OCI-LY7 (cell line): ENCODE measurements around the gene MALRD1. TPM values are rescaled to one million over a fixed set of nuclear protein-coding genes. Genes with fewer than 3 reads are reported as not detected.

Source experiments
- BruUV-seq: library from RNA; stranded (reverse); fragments of 400-500 nt; replicated peaks from 2 replicates; lab custom pipeline; 2021; lab: Mats Ljungman, UMichigan
- CTCF ChIA-PET: fragments of 300-600 bp; sonication (Branson Sonifier 250); formaldehyde crosslinking; loops from one replicate; lab custom pipeline; 2022; ENCODE audit warnings: antibody characterized with exemption; ENCODE audit not compliant: unreplicated experiment; lab: Charles Lee
- POLR2A ChIA-PET: fragments of 300-600 bp; sonication (Branson Sonifier 250); formaldehyde crosslinking; loops from one replicate; lab custom pipeline; 2022; ENCODE audit warnings: antibody characterized with exemption; lab: Charles Lee
- DNase-seq: peaks from one replicate; pipeline ENCODE4 v3.0.0-alpha.2; 2015; ENCODE audit warnings: low spot score
- H2AFZ ChIP-seq: fragments of 200-600 bp; sonication (generic), shearing (Covaris generic); 2 replicates; pipeline ENCODE4 v1.6.1; 2014; ENCODE audit warnings: mild to moderate bottlenecking, antibody characterized with exemption, low read length, moderate library complexity
- H3K27ac ChIP-seq: fragments of 200-600 bp; sonication (generic); 2 replicates; pipeline ENCODE4 v1.5.1; 2014; ENCODE audit warnings: mixed run types, low read depth, mild to moderate bottlenecking, moderate library complexity, low read length, inconsistent platforms; ENCODE audit not compliant: poor library complexity, severe bottlenecking
- H3K36me3 ChIP-seq: fragments of 200-600 bp; sonication (generic); 2 replicates; pipeline ENCODE4 v1.6.1; 2014; ENCODE audit warnings: mild to moderate bottlenecking, antibody characterized with exemption, low read length, moderate library complexity, mixed read lengths; ENCODE audit not compliant: insufficient read depth
- H3K4me1 ChIP-seq: fragments of 200-600 bp; sonication (generic); 2 replicates; pipeline ENCODE4 v1.5.1; 2014; ENCODE audit warnings: mild to moderate bottlenecking, low read length; ENCODE audit not compliant: insufficient read depth, poor library complexity, severe bottlenecking
- H3K4me2 ChIP-seq: fragments of 200-600 bp; sonication (generic); 2 replicates; pipeline ENCODE4 v1.6.1; 2014; ENCODE audit warnings: mild to moderate bottlenecking, low read length
- H3K4me3 ChIP-seq: fragments of 200-600 bp; sonication (generic); 2 replicates; pipeline ENCODE4 v1.5.1; 2014; ENCODE audit warnings: mild to moderate bottlenecking, low read depth, low read length; ENCODE audit not compliant: poor library complexity, severe bottlenecking
- H3K79me2 ChIP-seq: fragments of 200-600 bp; sonication (generic); 2 replicates; pipeline ENCODE4 v1.6.1; 2016; ENCODE audit warnings: low read depth, mild to moderate bottlenecking, low read length, moderate library complexity, mixed read lengths; ENCODE audit not compliant: insufficient read depth
- H3K9me2 ChIP-seq: fragments of 200-600 bp; sonication (generic); 2 replicates; pipeline ENCODE4 v1.6.1; 2016; ENCODE audit warnings: mild to moderate bottlenecking, low read length, mixed read lengths; ENCODE audit not compliant: insufficient read depth
- H3K9me3 ChIP-seq: fragments of 200-600 bp; sonication (generic); 2 replicates; pipeline ENCODE4 v1.6.1; 2014; ENCODE audit warnings: mild to moderate bottlenecking, mixed run types, low read length, mixed read lengths
- H4K20me1 ChIP-seq: fragments of 200-600 bp; sonication (generic); 2 replicates; pipeline ENCODE4 v1.6.1; 2014; ENCODE audit warnings: mild to moderate bottlenecking, antibody characterized with exemption, low read length, moderate library complexity, mixed read lengths; ENCODE audit not compliant: insufficient read depth
- CTCF ChIP-seq: fragments of 200-600 bp; sonication (generic); conservative IDR thresholded peaks from 2 replicates; pipeline ENCODE4 v1.5.1; 2014; ENCODE audit warnings: mild to moderate bottlenecking, antibody characterized with exemption, low read length, moderate library complexity, mixed read lengths
- EZH2phosphoT487 ChIP-seq: fragments of 200-600 bp; sonication (generic); IDR thresholded peaks from 2 replicates; pipeline ENCODE4 v1.6.1; 2018; ENCODE audit warnings: low read depth, borderline replicate concordance, mild to moderate bottlenecking, mixed run types, antibody characterized with exemption, low read length, moderate library complexity, mixed read lengths
- intact Hi-C: fragments of 100-400 bp; cut with micrococcal nuclease; formaldehyde crosslinking; loops from one replicate; pipeline ENCODE4 v1.10.0; 2022; ENCODE audit not compliant: unreplicated experiment
- total RNA-seq, 2 experiments: library from RNA; depleted of rRNA in 1 of 2; stranded (reverse); fragments of >200 nt in 1 of 2; shearing (Covaris generic) in 1 of 2; gene quantifications; 2 replicates each; pipeline ENCODE4 v1.2.3, GENCODE V29; 2014 to 2022

Gene MALRD1
- total RNA-seq, 2 experiments from 2014 or later, result not detected

DNA sequence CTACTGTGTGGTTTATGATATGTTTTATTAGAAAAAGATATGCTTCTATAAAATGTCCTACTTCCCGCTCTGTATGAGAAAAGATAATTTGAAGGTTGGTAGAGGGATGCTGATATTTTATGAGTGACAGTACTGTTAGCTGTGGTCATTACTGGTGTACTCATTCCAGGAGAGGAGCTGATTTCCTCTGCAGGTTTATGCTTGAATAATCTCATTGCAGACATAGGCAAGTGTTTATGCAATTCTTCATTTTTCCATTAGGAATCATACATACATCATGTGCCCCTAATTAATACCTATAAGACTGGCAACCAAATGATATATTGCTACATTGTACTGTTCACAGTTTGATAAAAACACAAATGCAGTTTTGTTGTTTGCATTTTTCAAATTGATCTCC is 269.4 kb downstream of the MALRD1 start:
- ChIA-PET CTCF (no interaction called here), POLR2A (no interaction called here)
- BruUV-seq, result no TSS peak
- no peak overlapping the region for H3K4me3 ChIP-seq
- no peak overlapping the region for H2AFZ ChIP-seq
- H3K79me2 ChIP-seq, result no peaks in the 10 kb centered on the region
- no peaks in the 10 kb centered on the region for H3K4me1 ChIP-seq
- H3K4me2 ChIP-seq, result no peak overlapping the region
- no peaks in the 10 kb centered on the region for H3K9me3 ChIP-seq
- no peak overlapping the region for H3K27ac ChIP-seq
- no peak for DNase-seq
- TF ChIP-seq CTCF (no peak), EZH2phosphoT487 (no peak)
- H3K9me2 ChIP-seq, result no peaks in the 10 kb centered on the region
- intact Hi-C loops, result no loop called here
- no peaks in the 10 kb centered on the region for H3K36me3 ChIP-seq
- H4K20me1 ChIP-seq, result no peaks in the 10 kb centered on the region

GRCh38 chr10:19325581-19325980 is 277.0 kb downstream of the MALRD1 start:
- Histone ChIP-seq H3K9me2 (no peaks in the 10 kb centered on the region), H3K4me2 (no peak overlapping the region), H3K36me3 (no peaks in the 10 kb centered on the region), H3K4me3 (no peak overlapping the region), H3K79me2 (no peaks in the 10 kb centered on the region), H3K4me1 (no peaks in the 10 kb centered on the region), H2AFZ (no peak overlapping the region), H3K9me3 (no peaks in the 10 kb centered on the region), H3K27ac (no peak overlapping the region), H4K20me1 (no peaks in the 10 kb centered on the region)
- ChIA-PET CTCF (no interaction called here), POLR2A (no interaction called here)
- intact Hi-C loops, result no loop called here
- BruUV-seq, result no TSS peak
- no peak for TF ChIP-seq EZH2phosphoT487
- no peak for TF ChIP-seq CTCF
- DNase-seq, result no peak

DNA sequence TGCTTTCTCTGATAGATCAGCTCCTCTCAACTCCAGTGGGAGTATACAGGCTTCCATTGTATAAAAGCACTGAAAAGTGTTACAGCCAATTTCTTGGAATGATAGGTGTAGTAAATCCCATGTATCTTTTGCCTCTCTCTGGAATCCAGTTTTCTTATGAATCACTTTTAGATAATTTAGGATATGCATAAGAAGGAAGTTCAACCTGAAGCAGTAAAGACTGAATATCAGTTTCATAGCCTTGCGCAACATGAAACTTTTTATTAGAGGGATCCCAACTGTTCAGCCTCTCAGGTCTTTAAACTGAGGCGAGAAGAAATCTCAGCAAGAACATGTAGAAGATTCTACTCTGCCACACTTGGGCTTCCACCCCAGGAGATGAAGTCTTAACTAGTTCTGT is 280.0 kb downstream of the MALRD1 start:
- POLR2A ChIA-PET, result no interaction called here
- Histone ChIP-seq H3K4me3 (no peak overlapping the region), H3K4me1 (no peaks in the 10 kb centered on the region), H3K36me3 (no peaks in the 10 kb centered on the region), H3K9me3 (no peaks in the 10 kb centered on the region), H3K79me2 (no peaks in the 10 kb centered on the region), H3K9me2 (no peaks in the 10 kb centered on the region), H3K27ac (no peak overlapping the region), H3K4me2 (no peak overlapping the region), H2AFZ (no peak overlapping the region), H4K20me1 (no peaks in the 10 kb centered on the region)
- no peak for DNase-seq
- CTCF ChIA-PET, result no interaction called here
- intact Hi-C loops, result no loop called here
- no peak for TF ChIP-seq CTCF
- TF ChIP-seq EZH2phosphoT487, result no peak
- BruUV-seq, result no TSS peak
